ENCODE data around the gene KREMEN2. TPM values are rescaled to one million over a fixed set of nuclear protein-coding genes. Genes with fewer than 3 reads are reported as not detected.

KREMEN2 gene
- total and polyA plus RNA-seq, 8 donors = 0.07 to 0.32 (median 0.16) TPM; not detected in 3

GRCh38 chr16:2969545-2970521 is 5.8 kb downstream of the KREMEN2 start:
- Histone ChIP-seq H3K9me3 (no peaks in the 10 kb centered on the region), H3K27ac (peak overlapping the region; percentile 4 to 47 (median 24)), H3K4me1 (peaks cover 0 to 14% (median 0%) of the 10 kb centered on the region in 3 donors), H3K36me3 (no peaks in the 10 kb centered on the region), H3K27me3 (peaks cover 0 to 19% (median 8%) of the 10 kb centered on the region in 4 donors), H3K4me3 (peak overlapping the region; percentile 68 to 92 (median 82))
- intact Hi-C loops (cut with DNase I) = no loop called here
- ATAC-seq = peak; percentile 48 to 69 (median 62)
- FAIRE-seq = no peak
- DNase-seq = peak; percentile 74 to 93 (median 82)
- WGBS, 2 donors = 1% methylated on average over 79 to 83 of the region's 83 CpGs
- TF ChIP-seq, protein P1, sequence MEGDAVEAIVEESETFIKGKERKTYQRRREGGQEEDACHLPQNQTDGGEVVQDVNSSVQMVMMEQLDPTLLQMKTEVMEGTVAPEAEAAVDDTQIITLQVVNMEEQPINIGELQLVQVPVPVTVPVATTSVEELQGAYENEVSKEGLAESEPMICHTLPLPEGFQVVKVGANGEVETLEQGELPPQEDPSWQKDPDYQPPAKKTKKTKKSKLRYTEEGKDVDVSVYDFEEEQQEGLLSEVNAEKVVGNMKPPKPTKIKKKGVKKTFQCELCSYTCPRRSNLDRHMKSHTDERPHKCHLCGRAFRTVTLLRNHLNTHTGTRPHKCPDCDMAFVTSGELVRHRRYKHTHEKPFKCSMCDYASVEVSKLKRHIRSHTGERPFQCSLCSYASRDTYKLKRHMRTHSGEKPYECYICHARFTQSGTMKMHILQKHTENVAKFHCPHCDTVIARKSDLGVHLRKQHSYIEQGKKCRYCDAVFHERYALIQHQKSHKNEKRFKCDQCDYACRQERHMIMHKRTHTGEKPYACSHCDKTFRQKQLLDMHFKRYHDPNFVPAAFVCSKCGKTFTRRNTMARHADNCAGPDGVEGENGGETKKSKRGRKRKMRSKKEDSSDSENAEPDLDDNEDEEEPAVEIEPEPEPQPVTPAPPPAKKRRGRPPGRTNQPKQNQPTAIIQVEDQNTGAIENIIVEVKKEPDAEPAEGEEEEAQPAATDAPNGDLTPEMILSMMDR (IDR thresholded peaks at IDR 0.05) = peak in 3 of 4 donors; percentile 18 to 27 (median 20)

DNA sequence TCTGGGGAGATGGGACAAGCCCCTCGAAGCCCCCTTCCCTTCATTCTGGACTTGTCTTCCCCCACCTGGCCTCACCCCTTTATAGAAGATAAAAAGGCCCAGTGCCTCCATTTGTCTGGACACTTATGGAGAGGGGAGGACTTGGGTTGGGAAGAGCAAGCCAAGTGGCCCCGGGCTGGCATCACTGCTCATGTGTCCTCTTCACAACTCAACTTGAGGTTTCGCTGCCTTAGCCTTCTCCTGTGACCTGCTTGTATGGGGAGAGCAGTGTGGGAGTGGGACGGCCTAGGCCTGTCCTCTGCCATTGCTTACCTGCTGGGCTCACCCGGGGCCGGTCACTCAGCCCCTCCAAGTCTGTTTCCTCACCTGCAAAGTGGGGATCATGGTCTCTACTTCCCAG is 6.5 kb downstream of the KREMEN2 start:
- intact Hi-C loops (cut with DNase I) = no loop called here
- no peaks in the 10 kb centered on the region for H3K36me3 ChIP-seq
- peak overlapping the region in 2 of 4 donors; percentile 74 to 92 for H3K4me3 ChIP-seq
- ATAC-seq (no peak), FAIRE-seq (no peak), DNase-seq (peak in 3 of 6 donors; percentile 31 to 61 (median 31))
- H3K9me3 ChIP-seq = no peaks in the 10 kb centered on the region
- WGBS, 2 donors = 78 to 85% methylated on average over 6 of the region's 6 CpGs
- no peak overlapping the region for H3K27ac ChIP-seq
- TF ChIP-seq, protein P1 (IDR thresholded peaks at IDR 0.05) = no peak
- peaks cover 0 to 9% (median 0%) of the 10 kb centered on the region in 3 donors for H3K4me1 ChIP-seq
- peaks cover 0 to 19% (median 8%) of the 10 kb centered on the region in 4 donors for H3K27me3 ChIP-seq

- Histone ChIP-seq H3K4me1 (peaks cover 0 to 9% (median 2%) of the 10 kb centered on the region in 3 donors), H3K27ac (no peak overlapping the region), H3K4me3 (no peak overlapping the region), H3K27me3 (peaks cover 0 to 14% (median 4%) of the 10 kb centered on the region in 4 donors), H3K36me3 (no peaks in the 10 kb centered on the region), H3K9me3 (no peaks in the 10 kb centered on the region)
- DNase-seq (peak in 3 of 6 donors; percentile 34 to 83 (median 52)), FAIRE-seq (no peak), ATAC-seq (no peak)
- intact Hi-C loops (cut with DNase I) = no loop called here
- TF ChIP-seq, protein P1 (IDR thresholded peaks at IDR 0.05) = no peak
- 94 to 96% methylated on average over 32 to 35 of the region's 35 CpGs for WGBS, 2 donors
Observed at GRCh38 chr16:2971134-2971984, 7.3 kb downstream of the KREMEN2 start.

GRCh38 chr16:2971985-2972784 is 8.1 kb downstream of the KREMEN2 start:
- Histone ChIP-seq H3K4me3 (no peak overlapping the region), H3K27me3 (peaks cover 0 to 12% (median 4%) of the 10 kb centered on the region in 4 donors), H3K27ac (no peak overlapping the region), H3K9me3 (no peaks in the 10 kb centered on the region), H3K36me3 (no peaks in the 10 kb centered on the region), H3K4me1 (peaks cover 8 to 16% (median 11%) of the 10 kb centered on the region in 3 donors)
- ATAC-seq (no peak), FAIRE-seq (no peak), DNase-seq (peak in 3 of 6 donors; percentile 21 to 63 (median 52))
- TF ChIP-seq, protein P1 (IDR thresholded peaks at IDR 0.05) = no peak
- WGBS, 2 donors = 86 to 87% methylated on average over 15 of the region's 15 CpGs
- intact Hi-C loops (cut with DNase I) = no loop called here
